PC-9 (cell line): ENCODE data around the gene PSMD13. TPM values are rescaled to one million over a fixed set of nuclear protein-coding genes. Genes with fewer than 3 reads are reported as not detected.

ENCODE experiments used
- BruUV-seq: library from RNA; stranded (reverse); fragments of 400-500 nt; replicated peaks from 2 replicates; lab custom pipeline; 2021; lab: Mats Ljungman, UMichigan
- CTCF ChIA-PET: fragments of 300-600 bp; sonication (Branson Sonifier 250); formaldehyde crosslinking; loops from one replicate; lab custom pipeline; 2022; ENCODE audit warnings: antibody characterized with exemption; lab: Charles Lee
- POLR2A ChIA-PET: fragments of 300-600 bp; sonication (Branson Sonifier 250); formaldehyde crosslinking; loops from one replicate; lab custom pipeline; 2022; ENCODE audit warnings: antibody characterized with exemption; ENCODE audit not compliant: unreplicated experiment; lab: Charles Lee
- DNase-seq, 2 experiments: peaks; one replicate each; pipeline versions ENCODE4 v3.0.0 to v3.0.0-alpha.2; 2015 to 2022; ENCODE audit warnings: mixed read lengths in 1 of 2
- H2AFZ ChIP-seq: fragments of 200-600 bp; sonication (generic); 2 replicates; pipeline ENCODE4 v1.8.1; 2017; ENCODE audit warnings: antibody characterized with exemption
- H3F3A ChIP-seq: fragments of 200-600 bp; sonication (generic); 2 replicates; pipeline ENCODE4 v1.8.1; 2017; ENCODE audit warnings: antibody characterized with exemption, mild to moderate bottlenecking, low read depth; ENCODE audit not compliant: insufficient read depth
- H3K27ac ChIP-seq: fragments of 200-600 bp; sonication (generic); 2 replicates; pipeline ENCODE4 v1.6.1; 2016; ENCODE audit warnings: mixed run types
- H3K27me3 ChIP-seq: fragments of 200-600 bp; sonication (generic); 2 replicates; pipeline ENCODE4 v1.6.1; 2016; ENCODE audit warnings: low read depth, mixed run types; ENCODE audit not compliant: insufficient read depth
- H3K36me3 ChIP-seq: fragments of 200-600 bp; sonication (generic); 2 replicates; pipeline ENCODE4 v1.6.1; 2016; ENCODE audit warnings: low read depth, mixed run types
- H3K4me1 ChIP-seq: fragments of 200-600 bp; sonication (generic); replicated peaks from 2 replicates; pipeline ENCODE4 v1.6.1; 2016; ENCODE audit warnings: mixed run types; ENCODE audit not compliant: insufficient read depth
- H3K4me2 ChIP-seq: fragments of 200-600 bp; sonication (generic); 2 replicates; pipeline ENCODE4 v1.6.1; 2017; ENCODE audit warnings: mixed run types
- H3K4me3 ChIP-seq: fragments of 200-600 bp; sonication (generic); 2 replicates; pipeline ENCODE4 v1.6.1; 2016; ENCODE audit warnings: mixed run types
- H3K79me2 ChIP-seq: fragments of 200-600 bp; sonication (generic); 2 replicates; pipeline ENCODE4 v1.6.1; 2017; ENCODE audit warnings: low read depth, mixed run types
- H3K9me2 ChIP-seq: fragments of 200-600 bp; sonication (generic); 2 replicates; pipeline ENCODE4 v1.8.1; 2017; ENCODE audit warnings: mild to moderate bottlenecking; ENCODE audit not compliant: insufficient read depth
- H3K9me3 ChIP-seq: fragments of 200-600 bp; sonication (generic); 2 replicates; pipeline ENCODE4 v1.8.1; 2016; ENCODE audit warnings: low read depth; ENCODE audit not compliant: insufficient read depth
- H4K20me1 ChIP-seq: fragments of 200-600 bp; sonication (generic); 2 replicates; pipeline ENCODE4 v1.8.1; 2017; ENCODE audit not compliant: insufficient read depth
- EZH2 ChIP-seq: fragments of 200-600 bp; sonication (generic); IDR thresholded peaks from 2 replicates; pipeline ENCODE4 v1.8.0; 2017; ENCODE audit warnings: antibody characterized with exemption, low read depth
- intact Hi-C: fragments of 100-400 bp; cut with micrococcal nuclease; formaldehyde crosslinking; loops from one replicate; pipeline ENCODE4 v1.10.0; 2022; ENCODE audit not compliant: unreplicated experiment
- total RNA-seq: library from RNA; stranded (reverse); gene quantifications from 2 replicates; pipeline ENCODE4 v1.2.3, GENCODE V29; 2021
- TF ChIP-seq, protein P1 (sequence below): fragments of 200-600 bp; sonication (generic); conservative IDR thresholded peaks from 2 replicates; pipeline ENCODE4 v1.6.1; 2017; ENCODE audit warnings: mixed run types, antibody characterized with exemption, mild to moderate bottlenecking, moderate library complexity

The PSMD13 gene
- total RNA-seq, 1 experiment from 2014 or later = 143 TPM

DNA sequence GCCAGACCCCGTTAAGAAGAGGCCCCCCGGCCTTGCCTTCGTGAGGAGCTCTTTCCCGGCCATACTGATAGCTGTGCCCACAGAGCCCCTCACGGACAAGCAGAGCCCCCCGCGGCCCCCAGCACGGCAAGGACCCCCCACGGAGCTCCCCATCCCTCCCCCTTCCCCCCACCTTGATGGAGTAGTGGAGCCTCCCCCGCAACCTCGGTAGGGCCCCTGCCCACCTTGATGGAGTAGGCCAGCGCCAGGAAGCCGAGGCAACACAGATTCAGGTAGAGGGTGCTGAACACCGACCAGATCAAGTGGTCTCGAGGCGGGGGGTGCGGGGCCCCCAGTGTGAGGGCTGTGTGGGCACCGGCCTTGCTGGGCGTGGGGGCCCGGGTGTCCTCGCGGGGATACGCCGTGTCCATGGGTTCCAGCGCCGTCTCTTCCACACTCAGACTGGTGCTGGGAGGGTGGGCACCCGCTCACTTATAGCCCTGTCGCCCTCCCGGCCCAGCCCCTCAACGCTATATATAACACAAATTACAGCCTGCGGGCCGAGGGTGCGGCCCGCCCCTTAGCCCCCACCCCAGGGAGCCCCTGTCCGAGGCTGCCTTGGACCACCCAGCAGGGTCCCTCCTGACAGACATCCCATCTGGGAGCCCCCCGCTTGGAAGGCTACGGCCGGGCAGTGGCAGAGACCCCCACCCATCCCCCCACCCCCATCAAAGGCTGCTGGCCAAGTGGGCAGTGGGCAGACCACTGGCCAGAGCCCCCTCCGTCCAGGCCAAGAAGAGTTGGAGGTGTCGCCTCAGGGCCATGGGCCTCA, 62.5 kb downstream of the PSMD13 start, which contains the start of gene IFITM5:
Gene IFITM5, minus strand, starts transcription at position 446 of the 811 bp plus-strand sequence. Its CDS starts 36 bp downstream, at position 410.
- H3K27me3 ChIP-seq = no peaks in the 10 kb centered on the region
- TF ChIP-seq, protein P1, sequence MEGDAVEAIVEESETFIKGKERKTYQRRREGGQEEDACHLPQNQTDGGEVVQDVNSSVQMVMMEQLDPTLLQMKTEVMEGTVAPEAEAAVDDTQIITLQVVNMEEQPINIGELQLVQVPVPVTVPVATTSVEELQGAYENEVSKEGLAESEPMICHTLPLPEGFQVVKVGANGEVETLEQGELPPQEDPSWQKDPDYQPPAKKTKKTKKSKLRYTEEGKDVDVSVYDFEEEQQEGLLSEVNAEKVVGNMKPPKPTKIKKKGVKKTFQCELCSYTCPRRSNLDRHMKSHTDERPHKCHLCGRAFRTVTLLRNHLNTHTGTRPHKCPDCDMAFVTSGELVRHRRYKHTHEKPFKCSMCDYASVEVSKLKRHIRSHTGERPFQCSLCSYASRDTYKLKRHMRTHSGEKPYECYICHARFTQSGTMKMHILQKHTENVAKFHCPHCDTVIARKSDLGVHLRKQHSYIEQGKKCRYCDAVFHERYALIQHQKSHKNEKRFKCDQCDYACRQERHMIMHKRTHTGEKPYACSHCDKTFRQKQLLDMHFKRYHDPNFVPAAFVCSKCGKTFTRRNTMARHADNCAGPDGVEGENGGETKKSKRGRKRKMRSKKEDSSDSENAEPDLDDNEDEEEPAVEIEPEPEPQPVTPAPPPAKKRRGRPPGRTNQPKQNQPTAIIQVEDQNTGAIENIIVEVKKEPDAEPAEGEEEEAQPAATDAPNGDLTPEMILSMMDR = no peak
- TF ChIP-seq EZH2 = no peak
- ChIA-PET CTCF (no interaction called here), POLR2A (no interaction called here)
- no peaks in the 10 kb centered on the region for H3K79me2 ChIP-seq
- H3K9me3 ChIP-seq = no peaks in the 10 kb centered on the region
- no peak for DNase-seq
- no peak within 1 kb of the TSS for H3K27ac ChIP-seq
- H3K4me2 ChIP-seq = no peak within 1 kb of the TSS
- no peaks in the 10 kb centered on the region for H3K4me1 ChIP-seq
- H2AFZ ChIP-seq = no peak within 1 kb of the TSS
- no peaks in the 10 kb centered on the region for H3K36me3 ChIP-seq
- BruUV-seq = no TSS peak
- H4K20me1 ChIP-seq = no peaks in the 10 kb centered on the region
- intact Hi-C loops = no loop called here
- no peaks in the 10 kb centered on the region for H3F3A ChIP-seq
- no peaks in the 10 kb centered on the region for H3K9me2 ChIP-seq
- no peak within 1 kb of the TSS for H3K4me3 ChIP-seq

DNA sequence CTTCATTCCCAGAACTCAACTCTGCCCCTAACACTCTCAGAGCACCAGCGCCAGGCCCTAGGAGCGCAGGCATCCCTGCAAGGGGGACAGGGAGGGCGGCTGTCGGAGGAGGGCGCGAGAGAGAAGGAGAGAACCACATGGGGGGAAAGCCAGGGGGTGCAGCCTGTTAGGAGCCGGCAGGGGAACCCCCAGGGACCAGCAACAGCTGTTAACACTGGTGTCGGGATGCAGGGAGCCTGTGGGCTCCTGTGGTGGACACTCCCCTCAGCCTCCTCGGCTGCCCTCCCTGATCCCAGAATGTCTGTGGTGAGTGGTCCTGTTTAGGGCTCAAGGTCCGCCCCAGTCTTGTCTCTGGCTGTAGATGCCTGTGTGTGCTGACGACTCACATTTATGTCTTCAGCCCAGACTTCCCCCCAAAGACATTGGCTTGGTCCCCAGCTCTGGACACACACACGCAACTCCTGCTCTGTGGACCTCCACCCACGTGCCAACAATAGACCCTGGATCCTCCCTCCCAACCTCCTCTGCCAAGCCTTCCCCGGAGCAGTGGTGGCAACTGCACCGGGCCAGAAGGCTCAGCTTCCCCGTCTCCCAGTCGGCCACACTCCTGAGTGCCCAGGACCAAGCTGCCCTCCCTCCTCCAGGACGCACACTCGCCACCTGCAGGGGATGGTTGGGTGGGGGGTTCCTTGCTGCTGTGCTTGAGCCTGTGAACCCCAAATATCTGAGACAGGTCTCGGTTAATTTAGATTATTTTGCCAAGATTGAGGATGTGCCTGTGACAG, 63.4 kb downstream of the PSMD13 start:
- H3K27ac ChIP-seq = no peak overlapping the region
- BruUV-seq = no TSS peak
- H3K4me1 ChIP-seq = no peaks in the 10 kb centered on the region
- no peaks in the 10 kb centered on the region for H3K9me3 ChIP-seq
- H2AFZ ChIP-seq = no peak overlapping the region
- no peaks in the 10 kb centered on the region for H4K20me1 ChIP-seq
- CTCF ChIA-PET = no interaction called here
- no peak overlapping the region for H3K4me3 ChIP-seq
- POLR2A ChIA-PET = no interaction called here
- H3K27me3 ChIP-seq = no peaks in the 10 kb centered on the region
- H3K9me2 ChIP-seq = no peaks in the 10 kb centered on the region
- DNase-seq = no peak
- no peak overlapping the region for H3K4me2 ChIP-seq
- TF ChIP-seq EZH2 = no peak
- TF ChIP-seq, protein P1 = no peak
- no peaks in the 10 kb centered on the region for H3F3A ChIP-seq
- no peaks in the 10 kb centered on the region for H3K36me3 ChIP-seq
- no peaks in the 10 kb centered on the region for H3K79me2 ChIP-seq
- intact Hi-C loops = no loop called here

Other genes with a start within 250 kb of the PSMD13 start
- gene SCGB1C1, start 43.9 kb upstream of the PSMD13 start, total RNA-seq = not detected in 2 replicates
- 45.7 and 60.6 TPM in 2 replicates for gene BET1L, start 29.6 kb upstream of the PSMD13 start, total RNA-seq
- gene RIC8A, start 29.3 kb upstream of the PSMD13 start, total RNA-seq = 115 and 129 TPM in 2 replicates
- 26.0 and 35.0 TPM in 2 replicates for gene SIRT3, start 634 bp upstream of the PSMD13 start, total RNA-seq
- gene NLRP6, start 41.4 kb downstream of the PSMD13 start, total RNA-seq = 0.33 TPM in 1 of 2 replicates, not detected in the other
- gene PGGHG, start 52.1 kb downstream of the PSMD13 start, total RNA-seq = 68.6 and 76.9 TPM in 2 replicates
- not detected in 2 replicates for gene IFITM5, start 62.5 kb downstream of the PSMD13 start, total RNA-seq
- 4.2 and 4.3 TPM in 2 replicates for gene IFITM2, start 70.8 kb downstream of the PSMD13 start, total RNA-seq
- 5.1 and 9.5 TPM in 2 replicates for gene IFITM1, start 77.1 kb downstream of the PSMD13 start, total RNA-seq
- gene IFITM3, start 83.9 kb downstream of the PSMD13 start, total RNA-seq = 136 and 176 TPM in 2 replicates
- gene B4GALNT4, start 132.5 kb downstream of the PSMD13 start, total RNA-seq = 4.7 and 6.1 TPM in 2 replicates
- 83.7 and 109 TPM in 2 replicates for gene PKP3, start 157.2 kb downstream of the PSMD13 start, total RNA-seq
- 78.9 and 98.3 TPM in 2 replicates for gene SIGIRR, start 178.0 kb downstream of the PSMD13 start, total RNA-seq
- gene ANO9, start 205.0 kb downstream of the PSMD13 start, total RNA-seq = 18.1 and 27.6 TPM in 2 replicates
- 32.5 and 38.8 TPM in 2 replicates for gene PTDSS2, start 213.3 kb downstream of the PSMD13 start, total RNA-seq